Measurements from ENCODE around the gene LGALS9C. TPM values are rescaled to one million over a fixed set of nuclear protein-coding genes. Genes with fewer than 3 reads are reported as not detected.
"Not testable (repeated sequence)": the region's sequence is repeated elsewhere in the genome, so short reads cannot be mapped to it uniquely, and the experiment has no call there.

The LGALS9C gene
- total RNA-seq, 1 experiment from 2014 or later, result not detected

- H3K27me3 ChIP-seq, H3K36me3 ChIP-seq, H3K4me3 ChIP-seq, H3K9me3 ChIP-seq, DNase-seq: not testable (repeated sequence)
These were observed 6.2 kb upstream of the LGALS9C start for GRCh38 chr17:18470345-18470930.

GRCh38 chr17:18473967-18474366 is 2.6 kb upstream of the LGALS9C start:
- H3K9me3 ChIP-seq, H3K4me3 ChIP-seq, DNase-seq, H3K36me3 ChIP-seq, H3K27me3 ChIP-seq: not testable (repeated sequence)

GRCh38 chr17:18474754-18475153 is 1.8 kb upstream of the LGALS9C start:
- H3K36me3 ChIP-seq, DNase-seq, H3K27me3 ChIP-seq, H3K4me3 ChIP-seq, H3K9me3 ChIP-seq: not testable (repeated sequence)

- H3K4me3 ChIP-seq, H3K36me3 ChIP-seq, DNase-seq, H3K27me3 ChIP-seq, H3K9me3 ChIP-seq: not testable (repeated sequence)
These were observed 778 bp downstream of the LGALS9C start for GRCh38 chr17:18477367-18477766.

GRCh38 chr17:18478362-18478761 is 1.8 kb downstream of the LGALS9C start:
- not testable (repeated sequence) for DNase-seq, H3K27me3 ChIP-seq, H3K36me3 ChIP-seq, H3K4me3 ChIP-seq, H3K9me3 ChIP-seq

GRCh38 chr17:18478977-18479595 is 2.5 kb downstream of the LGALS9C start:
- not testable (repeated sequence) for DNase-seq, H3K4me3 ChIP-seq, H3K36me3 ChIP-seq, H3K9me3 ChIP-seq, H3K27me3 ChIP-seq

GRCh38 chr17:18481775-18482174 is 5.2 kb downstream of the LGALS9C start:
- DNase-seq, H3K9me3 ChIP-seq, H3K4me3 ChIP-seq, H3K27me3 ChIP-seq, H3K36me3 ChIP-seq: not testable (repeated sequence)

- not testable (repeated sequence) for DNase-seq, H3K9me3 ChIP-seq, H3K27me3 ChIP-seq, H3K36me3 ChIP-seq, H3K4me3 ChIP-seq
These were observed 9.4 kb downstream of the LGALS9C start for GRCh38 chr17:18485936-18486464.

- H3K9me3 ChIP-seq, result not testable (repeated sequence)
These were observed 11.0 kb downstream of the LGALS9C start for GRCh38 chr17:18487633-18488032.

GRCh38 chr17:18488622-18489021 is 12.0 kb downstream of the LGALS9C start:
- not testable (repeated sequence) for H3K36me3 ChIP-seq, H3K27me3 ChIP-seq, DNase-seq, H3K4me3 ChIP-seq, H3K9me3 ChIP-seq

More at GRCh38 chr17:18487633-18488032, 11.0 kb downstream of the LGALS9C start:
- not testable (repeated sequence) for H3K36me3 ChIP-seq, DNase-seq, H3K27me3 ChIP-seq, H3K4me3 ChIP-seq

GRCh38 chr17:18490016-18490415 is 13.4 kb downstream of the LGALS9C start:
- not testable (repeated sequence) for DNase-seq, H3K9me3 ChIP-seq, H3K36me3 ChIP-seq, H3K4me3 ChIP-seq, H3K27me3 ChIP-seq

- DNase-seq, H3K9me3 ChIP-seq, H3K4me3 ChIP-seq, H3K36me3 ChIP-seq, H3K27me3 ChIP-seq: not testable (repeated sequence)
These were observed 16.3 kb downstream of the LGALS9C start for GRCh38 chr17:18492712-18493480.

- not testable (repeated sequence) for DNase-seq, H3K4me3 ChIP-seq, H3K27me3 ChIP-seq, H3K36me3 ChIP-seq, H3K9me3 ChIP-seq
These were observed 17.7 kb downstream of the LGALS9C start for GRCh38 chr17:18494250-18494768.

- H3K36me3 ChIP-seq, DNase-seq, H3K27me3 ChIP-seq, H3K4me3 ChIP-seq, H3K9me3 ChIP-seq: not testable (repeated sequence)
These were observed 20.5 kb downstream of the LGALS9C start for GRCh38 chr17:18497044-18497443.

- not testable (repeated sequence) for H3K9me3 ChIP-seq, DNase-seq, H3K27me3 ChIP-seq, H3K36me3 ChIP-seq, H3K4me3 ChIP-seq
These were observed 22.5 kb downstream of the LGALS9C start for GRCh38 chr17:18499100-18499499.

- not testable (repeated sequence) for DNase-seq, H3K36me3 ChIP-seq, H3K9me3 ChIP-seq, H3K4me3 ChIP-seq, H3K27me3 ChIP-seq
These were observed 23.2 kb downstream of the LGALS9C start for GRCh38 chr17:18499756-18500155.

GRCh38 chr17:18500281-18500680 is 23.7 kb downstream of the LGALS9C start:
- not testable (repeated sequence) for H3K4me3 ChIP-seq, H3K27me3 ChIP-seq, H3K9me3 ChIP-seq, DNase-seq, H3K36me3 ChIP-seq

Measured in MG63 (cell line).